Measurements from ENCODE around the gene KLK15. TPM values are rescaled to one million over a fixed set of nuclear protein-coding genes. Genes with fewer than 3 reads are reported as not detected.

The KLK15 gene
- total and polyA plus RNA-seq, 10 of the 15 experiments (the other 5 are each of a cell fraction or from before 2014, with no cell fraction given): 0.04 to 0.08 TPM; not detected in 8

- peaks cover 5% of the 10 kb centered on the region for H3K4me1 ChIP-seq (ENCODE audit: control insufficient read depth, insufficient read depth, low read length)
- peaks cover 7 to 9% of the 10 kb centered on the region in 2 experiments; a peak in 3 of 4 replicates for H3K36me3 ChIP-seq (ENCODE audit: control insufficient read depth in 2 of 2, insufficient read depth in 2 of 2, low read length in 1 of 2)
- intact Hi-C loops (cut with micrococcal nuclease; ENCODE audit: unreplicated experiment): no loop called here
- TF ChIP-seq RAD21 (IDR thresholded peaks at IDR 0.05; ENCODE audit: insufficient read depth, low read depth, low read length) (no peak), POLR2AphosphoS5 (IDR thresholded peaks at IDR 0.05; ENCODE audit: low read length) (peak; percentile 38), TARDBP (IDR thresholded peaks at IDR 0.05; ENCODE audit: borderline replicate concordance) (no peak), POLR2A (IDR thresholded peaks at IDR 0.05; ENCODE audit: low read depth, low read length) (peak; percentile 62), CEBPB (IDR thresholded peaks at IDR 0.05; ENCODE audit: borderline replicate concordance in 1 of 2, low read depth in 2 of 2, low read length in 2 of 2) (no peak), IRF4 (IDR thresholded peaks at IDR 0.05; ENCODE audit: low read depth, low read length) (no peak)
- no peak overlapping the region for H3K4me3 ChIP-seq
- ATAC-seq (no peak), FAIRE-seq (no peak), DNase-seq (ENCODE audit: low read depth, low spot score) (no peak)
- H4K20me1 ChIP-seq (ENCODE audit: control insufficient read depth, insufficient read depth): no peaks in the 10 kb centered on the region; the same call in 1 of the 2 replicates
- RAD21 ChIA-PET (ENCODE audit: unreplicated experiment): interaction anchor here (0.5 to 6.7 kb wide), 4 partner anchors 129 to 424 kb away, joined by 3 to 35 read pairs (median 4); no protein-coding TSS in a partner anchor
- no peak overlapping the region for H3K27ac ChIP-seq (ENCODE audit: control insufficient read depth, insufficient read depth)
- H3K79me2 ChIP-seq (ENCODE audit: control insufficient read depth, insufficient read depth, low read length): no peaks in the 10 kb centered on the region
- BruUV-seq (replicated peaks): no TSS peak
- 75% methylated on average over 13 of the region's 13 CpGs for WGBS (ENCODE audit: insufficient coverage, insufficient replicate concordance, low lambda C conversion rate, missing lambda C conversion rate)
- SMC1A ChIA-PET (ENCODE audit: uncharacterized antibody, unreplicated experiment): interaction anchor here (2.9 kb wide), 1 partner anchor 130 kb away, joined by 13 read pairs; no protein-coding TSS in a partner anchor
- no peak overlapping the region for H3K9ac ChIP-seq (ENCODE audit: control insufficient read depth, insufficient read depth, low read length)
- POLR2A ChIA-PET: interaction anchor here (0.8 to 0.9 kb wide), 2 partner anchors 10 to 13 kb away, joined by 3 read pairs; no protein-coding TSS in a partner anchor
- no peak overlapping the region for H2AFZ ChIP-seq (ENCODE audit: control insufficient read depth, low read depth, low read length)
- H3K27me3 ChIP-seq (replicated peaks in 1 of 2; ENCODE audit: control insufficient read depth in 2 of 2, insufficient read depth in 2 of 2, low read length in 1 of 2): no peaks in the 10 kb centered on the region
- no peaks in the 10 kb centered on the region for H3K9me3 ChIP-seq (replicated peaks; ENCODE audit: control insufficient read depth, insufficient read depth, low read length)
- in situ Hi-C loops (cut with MboI): no loop called here
- CTCF ChIA-PET: interaction anchor here (0.8 to 3.1 kb wide), 4 partner anchors 9 to 435 kb away, joined by 3 to 20 read pairs (median 5); no protein-coding TSS in a partner anchor
- no peak overlapping the region for H3K4me2 ChIP-seq (ENCODE audit: control insufficient read depth, insufficient read depth)
Measured at GRCh38 chr19:50792272-50793250, 40.8 kb downstream of the KLK15 start.
